GM12873 (cell line): ENCODE measurements around the gene MAFF.

Experiments used
- CTCF ChIP-seq: IDR thresholded peaks from 2 replicates; pipeline ENCODE4 v1.5.1; 2012; ENCODE audit warnings: low read depth, mild to moderate bottlenecking, moderate library complexity, low read length, control low read depth; ENCODE audit not compliant: insufficient read depth; ENCODE audit errors: missing control alignments

MAFF gene

GRCh38 chr22:38213319-38213989 is 11.7 kb downstream of the MAFF start:
- TF ChIP-seq CTCF, result no peak

DNA sequence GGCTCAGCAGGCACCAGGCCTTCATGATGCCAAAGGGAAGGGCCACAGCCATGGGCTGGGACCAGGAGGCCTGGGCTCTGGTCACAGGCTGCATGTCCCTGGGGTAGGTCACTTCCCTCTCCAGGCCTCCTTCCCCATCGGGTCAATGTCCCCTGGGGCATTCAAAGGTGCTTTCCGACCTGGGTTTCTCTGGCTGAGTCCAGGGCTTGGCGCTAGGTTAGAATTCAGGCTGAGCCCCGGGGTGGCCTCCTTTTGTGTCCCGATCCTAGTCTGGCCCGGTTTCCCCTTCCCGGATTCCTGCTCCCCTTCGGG is 12.2 kb downstream of the MAFF start:
- TF ChIP-seq CTCF, result no peak

- TF ChIP-seq CTCF, result no peak
These were observed 12.7 kb downstream of the MAFF start for GRCh38 chr22:38214302-38215056.

DNA sequence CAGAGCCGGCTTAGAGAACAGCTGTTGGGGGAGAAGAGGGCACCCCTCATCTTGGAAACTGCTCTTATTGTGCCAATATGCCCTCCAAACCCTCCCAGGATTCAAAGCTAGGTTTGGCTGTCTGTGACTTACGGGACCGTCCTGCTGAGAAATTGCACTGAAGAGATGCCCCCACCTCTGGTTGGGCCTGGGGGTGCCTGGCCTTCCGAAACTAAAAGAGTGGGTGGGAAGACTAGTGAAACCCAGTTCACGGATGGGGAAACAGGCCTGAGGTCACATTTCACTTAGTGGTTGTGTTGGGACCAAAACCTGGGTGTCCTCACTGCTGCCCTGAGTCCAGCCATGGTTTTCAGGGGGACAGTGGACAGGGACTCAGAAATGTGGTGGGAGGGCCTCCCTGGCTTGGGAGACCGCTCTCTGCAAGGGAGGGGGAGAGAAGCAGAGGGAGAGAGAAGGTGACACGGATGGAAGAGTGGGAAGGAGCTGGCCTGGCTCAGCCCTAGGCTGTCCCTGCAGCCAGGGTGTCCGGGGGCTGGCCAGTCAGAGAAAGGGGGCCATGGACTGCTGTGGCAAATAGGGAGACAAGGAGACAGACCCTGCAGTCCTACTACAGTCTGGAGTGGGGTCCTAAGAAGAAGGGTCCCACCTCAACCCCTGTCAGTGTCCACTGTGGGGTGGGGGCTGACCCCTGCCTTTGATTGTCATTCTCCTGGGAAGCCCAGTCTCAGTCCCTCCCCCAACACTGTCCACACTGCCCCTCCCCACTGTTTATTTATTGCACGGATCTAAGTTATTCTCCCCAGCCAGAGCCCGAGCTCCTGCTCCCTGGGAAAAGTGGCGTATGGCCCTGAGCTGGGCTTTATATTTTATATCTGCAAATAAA is 13.6 kb downstream of the MAFF start:
- no peak for TF ChIP-seq CTCF

DNA sequence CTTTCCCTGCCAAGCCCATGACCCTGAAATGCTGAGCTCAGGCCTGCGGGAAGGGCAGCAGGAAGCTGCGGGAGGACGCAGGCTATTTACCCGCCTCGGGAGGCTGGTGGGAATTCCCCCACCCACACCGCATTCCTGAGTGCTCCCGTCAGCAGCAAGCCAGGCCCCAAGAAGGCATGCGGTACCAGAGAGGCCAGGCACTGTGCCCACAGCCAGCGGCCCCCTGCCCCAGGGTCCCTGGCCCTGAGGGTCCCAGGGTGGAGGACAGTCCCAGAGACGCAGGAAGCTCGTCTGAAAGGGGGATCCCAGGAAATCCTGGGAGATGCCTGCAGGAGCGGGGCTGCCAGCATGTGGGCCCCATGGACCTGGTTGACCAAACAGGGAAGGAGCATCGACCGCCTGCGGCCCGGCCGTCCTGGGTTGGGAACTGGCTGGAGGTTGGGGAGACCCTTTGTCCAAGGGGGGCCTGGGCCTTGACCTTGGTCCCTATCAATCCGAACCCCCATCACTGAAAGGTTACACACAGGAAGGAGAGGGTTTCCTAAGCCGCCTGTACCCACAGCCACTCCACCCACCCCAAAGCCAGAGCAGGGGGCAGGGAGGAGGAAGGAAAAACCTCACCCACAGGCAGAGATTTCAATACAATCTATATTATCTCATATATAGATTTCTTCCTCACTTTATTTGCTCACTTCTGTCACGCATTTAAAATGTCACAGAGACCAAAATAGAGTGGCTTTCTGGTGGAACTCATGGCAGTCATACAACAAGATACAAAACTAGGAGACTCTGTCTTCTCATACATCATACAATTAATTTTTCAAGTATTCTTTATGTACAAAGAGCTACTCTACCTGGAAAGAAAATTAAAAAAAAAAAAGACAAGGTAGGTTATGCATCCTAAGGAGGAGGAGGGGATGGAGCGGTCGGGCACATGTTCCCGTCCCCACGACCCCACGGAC is 17.1 kb downstream of the MAFF start:
- TF ChIP-seq CTCF, result no peak

GRCh38 chr22:38219632-38220031 is 17.8 kb downstream of the MAFF start:
- TF ChIP-seq CTCF, result no peak
